GM21576 (cell line): ENCODE measurements around the gene IL1R1.
"Not testable (repeated sequence)": the region's sequence is repeated elsewhere in the genome, so short reads cannot be mapped to it uniquely, and the experiment has no call there.

Source experiments
- ATAC-seq: cut with Tn5 transposase; IDR thresholded peaks from one replicate; pipeline ENCODE4 v1.9.1; 2021; ENCODE audit warnings: mild to moderate bottlenecking, moderate library complexity; ENCODE audit not compliant: unreplicated experiment

IL1R1 gene

DNA sequence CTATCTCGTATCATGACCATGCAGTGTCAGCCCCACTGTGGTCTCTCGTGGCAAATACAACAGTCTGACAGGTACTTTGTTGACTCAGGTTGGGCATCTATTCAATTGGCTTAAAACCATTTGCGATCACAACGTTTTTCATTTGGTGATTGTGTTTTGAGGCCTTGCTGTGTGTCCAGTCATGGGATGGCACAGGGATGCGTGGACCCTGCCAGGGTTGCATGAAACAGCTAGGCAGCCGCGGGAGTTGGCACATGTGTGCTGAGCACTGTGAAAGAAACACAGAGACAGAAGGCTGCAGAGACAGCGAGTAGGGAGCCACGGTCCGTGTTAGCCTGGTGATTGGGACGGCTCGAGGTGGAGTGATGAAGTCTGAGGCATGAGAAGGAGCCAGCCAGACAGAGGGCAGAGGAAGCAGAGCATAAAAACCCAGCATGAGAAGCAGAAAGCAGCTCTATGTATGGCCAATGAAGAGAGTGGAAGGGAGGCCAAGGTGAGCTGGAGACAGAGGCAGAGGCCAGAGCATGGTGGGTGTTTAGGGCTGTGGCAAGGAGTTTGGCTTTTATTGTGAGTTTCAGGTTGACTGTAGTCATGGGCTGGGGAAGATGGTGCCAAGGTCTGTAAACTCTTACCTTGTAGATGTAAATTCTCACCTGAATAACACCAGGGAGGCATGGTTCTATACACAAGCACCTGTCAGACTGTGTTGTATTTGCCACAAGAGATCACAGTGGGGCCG, 31.8 kb upstream of the IL1R1 start:
- no peak for ATAC-seq

DNA sequence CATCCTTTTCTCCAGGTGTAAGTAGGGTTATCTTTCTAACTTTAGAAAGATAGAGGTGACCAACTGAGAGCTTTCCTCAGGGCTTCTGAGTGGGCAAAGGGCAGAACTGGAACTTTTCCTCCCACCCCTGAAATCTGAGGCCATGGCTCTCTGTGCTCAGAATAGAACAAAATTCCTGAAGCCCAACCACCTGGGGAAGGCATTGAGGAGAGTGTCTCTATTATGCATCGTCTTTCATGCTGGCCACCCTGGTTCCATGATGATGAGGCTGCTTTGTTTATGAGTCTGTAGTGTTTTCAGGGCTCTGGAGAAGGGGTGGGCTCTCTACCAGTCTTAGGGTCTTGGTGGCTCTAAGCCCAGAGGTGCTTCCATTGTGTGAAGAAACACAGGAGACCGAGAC, 30.7 kb upstream of the IL1R1 start:
- no peak for ATAC-seq

DNA sequence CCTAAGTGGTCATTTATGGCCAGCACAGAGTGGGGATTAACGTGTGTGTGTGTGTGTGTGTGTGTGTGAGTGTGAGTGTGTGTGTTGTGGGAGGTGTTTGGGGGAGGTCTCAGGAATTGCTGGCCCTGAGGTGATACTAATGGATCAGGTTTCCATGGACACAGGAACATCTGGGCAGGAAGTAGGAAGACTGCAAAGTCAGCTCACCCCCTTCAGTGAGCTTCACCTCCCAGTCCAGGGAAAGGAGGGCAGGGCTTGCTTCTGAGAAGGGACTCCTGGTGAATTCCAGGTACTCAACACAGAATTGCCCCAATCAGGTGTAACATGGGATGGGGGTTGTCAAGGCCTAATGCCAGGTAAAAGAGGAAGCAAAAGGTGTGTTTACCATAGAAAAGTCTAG, 30.3 kb upstream of the IL1R1 start:
- no peak for ATAC-seq

DNA sequence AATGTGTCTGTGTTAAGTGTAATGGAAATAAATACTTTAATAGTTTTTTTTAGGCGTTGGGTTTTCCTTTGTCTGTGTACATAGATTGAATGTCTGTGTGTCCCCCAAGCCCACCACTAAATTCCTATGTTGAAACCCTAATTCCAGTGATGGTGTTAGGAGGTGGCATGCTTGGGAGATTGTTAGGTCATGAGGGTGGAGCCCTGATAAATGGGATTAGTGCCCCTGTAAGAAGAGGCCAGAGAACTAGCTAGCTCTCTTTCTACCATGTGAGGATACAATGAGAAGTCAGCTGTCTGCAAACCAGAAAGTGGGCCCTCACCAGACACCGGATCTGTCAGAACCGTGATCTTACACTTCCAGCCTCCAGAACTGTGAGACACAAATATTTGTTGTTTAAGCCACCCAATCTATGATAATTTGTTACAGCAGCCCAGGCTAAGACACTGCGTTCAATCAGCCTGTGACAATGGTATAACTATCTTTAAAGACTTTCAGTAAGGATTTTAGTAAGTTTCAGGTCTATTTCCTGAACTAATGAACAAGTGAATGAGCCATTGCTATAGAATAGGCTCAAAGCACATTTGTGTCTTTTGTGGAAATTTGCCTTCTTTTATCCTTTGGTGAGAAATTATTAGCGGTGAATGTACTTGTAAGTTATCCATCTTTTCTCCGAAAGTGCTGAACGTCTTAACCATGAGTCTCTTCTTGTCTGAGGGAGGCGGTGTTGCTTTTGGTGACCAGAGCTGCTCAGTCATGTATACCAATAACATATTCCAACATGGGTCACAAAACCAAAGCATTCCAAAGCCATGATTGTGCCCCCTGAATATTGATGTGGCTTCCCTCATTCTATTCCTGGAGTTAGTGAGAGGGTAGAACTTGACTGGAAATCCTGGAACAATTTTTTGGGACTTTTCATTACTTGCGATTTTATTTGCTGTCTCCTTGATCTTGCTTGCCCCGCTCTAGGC, 29.6 kb upstream of the IL1R1 start:
- no peak for ATAC-seq

DNA sequence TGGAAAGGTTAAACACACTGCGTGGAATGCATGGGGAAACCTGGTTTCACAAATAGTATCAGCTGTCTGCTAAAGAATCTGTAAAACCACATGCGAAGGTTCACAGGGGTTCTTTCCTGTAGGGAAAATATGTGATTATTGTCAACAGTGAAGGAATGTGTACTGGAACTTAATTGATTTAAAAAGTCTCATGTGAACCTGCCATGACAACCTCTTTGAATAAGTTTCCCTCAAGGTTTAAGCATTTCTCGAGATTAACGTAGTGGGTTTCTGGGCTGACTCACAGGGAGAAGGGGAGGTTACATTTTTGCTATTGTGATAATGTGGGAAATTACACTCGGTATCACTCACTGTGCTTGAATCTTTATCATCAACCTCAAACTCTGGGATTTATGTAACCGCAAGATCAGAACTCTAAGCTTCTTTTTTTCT, 28.2 kb upstream of the IL1R1 start:
- ATAC-seq = no peak

- no peak for ATAC-seq
Observed at GRCh38 chr2:102114851-102115497, 27.6 kb upstream of the IL1R1 start.

DNA sequence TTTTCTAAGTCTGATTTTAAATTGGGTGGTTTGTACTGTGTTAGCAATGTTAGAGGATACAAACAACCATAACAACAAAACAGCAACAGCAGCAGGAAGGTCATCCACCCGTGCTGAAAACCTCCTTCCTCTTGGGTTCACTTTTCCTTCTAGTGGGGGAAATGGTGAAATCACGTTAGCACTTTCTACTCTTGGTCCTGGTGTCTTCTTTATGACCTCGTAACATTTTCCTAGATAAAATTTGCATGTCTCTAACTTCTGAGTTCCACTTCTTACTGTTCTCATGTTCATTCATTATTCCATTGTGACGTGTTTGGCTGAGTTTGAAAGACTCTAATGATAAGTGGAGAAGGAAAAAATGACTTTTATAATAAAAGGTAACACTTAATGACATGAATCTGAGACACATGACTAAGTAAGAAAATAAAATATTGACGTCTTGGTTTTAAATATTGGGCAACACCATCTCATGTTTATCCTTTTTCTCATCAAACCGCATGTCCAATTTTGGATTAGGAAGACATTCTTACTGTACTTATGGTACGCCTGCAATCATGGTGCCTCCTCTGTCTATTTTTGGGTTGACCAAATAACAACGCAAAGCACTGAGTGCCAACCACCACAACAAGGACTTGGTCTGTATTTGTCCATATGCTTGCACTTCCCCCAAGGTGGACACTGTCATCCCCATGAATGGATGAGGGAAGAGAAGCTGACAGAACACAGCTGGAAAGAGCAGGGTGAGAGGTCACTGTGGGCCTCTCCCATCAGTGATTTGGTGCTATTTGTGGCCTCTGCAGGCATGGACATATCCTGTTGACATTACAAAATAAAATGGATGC, 25.7 kb upstream of the IL1R1 start:
- no peak for ATAC-seq

GRCh38 chr2:102117472-102117858, 25.1 kb upstream of the IL1R1 start:
- no peak for ATAC-seq

GRCh38 chr2:102119255-102119654, 23.3 kb upstream of the IL1R1 start:
- no peak for ATAC-seq

GRCh38 chr2:102120261-102120660, 22.3 kb upstream of the IL1R1 start:
- no peak for ATAC-seq

- no peak for ATAC-seq
Observed at GRCh38 chr2:102120701-102121159, 21.8 kb upstream of the IL1R1 start.

GRCh38 chr2:102122115-102122514, 20.4 kb upstream of the IL1R1 start:
- ATAC-seq = no peak

DNA sequence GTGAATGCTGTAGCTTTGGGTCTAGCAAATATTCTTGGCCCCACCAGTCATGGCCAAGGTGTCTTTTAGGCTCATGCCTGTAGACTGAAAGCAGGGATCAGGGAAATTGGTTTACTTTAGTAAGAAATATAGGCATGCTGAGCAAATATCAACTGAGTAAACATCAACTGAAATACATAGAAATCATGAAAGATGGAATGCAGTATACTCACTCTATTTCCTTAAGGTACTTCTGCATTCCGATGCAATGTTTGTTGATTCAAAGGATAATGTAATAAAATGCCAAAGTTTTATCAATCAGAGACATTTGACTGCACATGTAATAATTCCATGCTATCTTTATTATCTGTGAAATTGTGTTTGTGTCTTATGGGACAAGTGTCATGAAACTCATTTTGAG, 19.6 kb upstream of the IL1R1 start:
- no peak for ATAC-seq

DNA sequence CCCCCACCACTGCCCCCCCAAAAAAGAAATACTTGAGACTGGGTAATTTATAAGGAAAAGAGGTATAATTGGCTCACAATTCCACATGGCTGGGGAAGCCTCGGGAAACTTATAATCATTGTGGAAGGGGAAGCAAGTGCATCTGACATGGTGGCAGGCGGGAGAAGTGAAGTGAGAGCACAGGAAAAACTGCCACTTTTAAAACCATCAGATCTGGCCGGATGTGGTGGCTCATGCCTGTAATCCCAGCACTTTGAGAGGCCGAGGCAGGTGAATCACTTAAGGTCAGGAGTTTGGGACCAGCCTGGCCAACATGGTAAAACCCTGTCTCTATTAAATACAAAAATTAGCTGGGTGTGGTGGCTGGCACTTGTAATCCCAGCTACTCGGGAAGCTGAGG, 18.1 kb upstream of the IL1R1 start:
- ATAC-seq = not testable (repeated sequence)

GRCh38 chr2:102126169-102126568, 16.4 kb upstream of the IL1R1 start:
- ATAC-seq = no peak

DNA sequence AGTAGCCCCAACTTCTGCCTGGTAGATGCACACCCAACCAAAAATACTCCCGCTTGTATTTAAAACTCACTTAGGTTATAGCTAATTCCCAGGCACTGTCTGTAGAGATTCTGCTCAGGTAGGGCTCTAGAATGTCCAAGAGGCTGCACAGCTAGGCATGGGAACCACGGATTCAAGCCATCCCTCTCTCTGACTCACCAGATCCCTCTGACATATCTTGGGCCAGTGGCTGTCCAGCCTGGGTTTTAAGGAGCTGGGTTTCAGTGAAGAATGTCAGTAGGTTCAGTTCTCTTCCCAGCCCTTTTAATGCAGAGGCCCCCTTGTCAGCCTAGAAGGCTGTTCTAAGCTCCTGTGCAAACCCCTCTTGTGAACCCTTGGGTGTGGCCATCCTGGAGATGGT, 15.9 kb upstream of the IL1R1 start:
- no peak for ATAC-seq

DNA sequence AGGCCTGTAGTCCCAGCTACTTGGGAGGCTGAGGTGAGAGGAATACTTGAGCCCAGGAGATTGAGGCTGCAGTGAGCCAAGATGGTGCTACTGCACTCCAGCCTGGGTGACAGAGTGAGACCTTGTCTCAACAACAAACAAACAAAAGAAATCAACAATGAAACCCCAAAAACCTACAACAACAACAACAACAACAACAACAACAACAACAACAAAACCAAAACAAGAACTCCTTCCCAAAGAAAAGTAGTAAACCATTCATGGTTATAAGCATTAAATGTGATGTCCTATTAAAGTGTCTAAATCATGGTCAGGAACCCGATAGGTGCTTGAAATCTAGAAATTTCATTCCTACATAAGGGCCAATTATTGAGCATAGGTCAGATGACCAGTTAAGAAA, 13.5 kb upstream of the IL1R1 start:
- ATAC-seq = no peak

DNA sequence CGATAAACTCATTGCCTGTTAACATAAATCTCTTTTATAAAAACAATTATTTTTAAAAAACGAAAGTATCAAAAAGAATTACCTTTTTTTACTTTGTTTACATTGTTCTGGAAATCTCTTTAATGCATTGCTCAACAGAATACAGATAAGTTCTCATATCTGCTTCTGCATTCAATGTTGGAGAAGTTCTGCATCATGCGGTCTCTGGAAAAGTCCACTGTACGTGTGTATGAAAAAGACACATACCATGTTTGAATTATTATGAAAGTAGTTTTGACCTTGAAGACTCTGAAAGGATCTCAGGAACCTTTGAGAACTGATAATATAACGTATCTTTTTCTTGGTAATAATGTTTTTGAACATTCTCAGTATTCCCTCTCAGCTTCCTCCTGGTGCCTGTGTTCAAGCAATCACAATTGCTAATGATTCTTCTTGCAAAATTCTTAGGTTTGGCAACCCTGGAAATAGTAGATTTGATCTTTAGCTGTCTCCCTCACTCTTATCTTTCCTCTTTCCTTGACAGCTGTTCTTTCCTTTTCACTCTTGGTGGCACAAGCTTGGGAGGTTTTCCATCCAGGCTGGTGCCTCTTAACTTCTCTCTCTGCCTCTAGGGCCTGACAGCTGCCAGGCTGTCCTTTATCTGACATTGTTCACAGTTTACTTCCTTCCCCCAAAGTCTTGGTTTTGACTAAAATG, 12.4 kb upstream of the IL1R1 start:
- ATAC-seq = no peak

- ATAC-seq = no peak
Observed at GRCh38 chr2:102130647-102130991, 11.9 kb upstream of the IL1R1 start.

- ATAC-seq = no peak
Observed at GRCh38 chr2:102131564-102131963, 11.0 kb upstream of the IL1R1 start.
